HFF-Myc (cell line): ENCODE measurements around the gene GALNT7.
A peak's percentile ranks its signal among the peaks of the same experiment; 100 is the strongest.
"Not testable (repeated sequence)": the region's sequence is repeated elsewhere in the genome, so short reads cannot be mapped to it uniquely, and the experiment has no call there.

Experiments
- DNase-seq: peaks from one replicate; pipeline ENCODE4 v3.0.0-alpha.2; 2011; ENCODE audit warnings: low read depth; ENCODE audit errors: extremely low read depth
- H3K4me3 ChIP-seq: replicated peaks from 2 replicates; pipeline ENCODE4 v1.5.1; 2011; ENCODE audit warnings: low read depth, mild to moderate bottlenecking, control low read depth, low read length
- CTCF ChIP-seq: IDR thresholded peaks from 2 replicates; pipeline ENCODE4 v1.5.1; 2012; ENCODE audit warnings: mild to moderate bottlenecking, low read depth, low read length, control low read depth; ENCODE audit errors: missing control alignments

The GALNT7 gene, protein sequence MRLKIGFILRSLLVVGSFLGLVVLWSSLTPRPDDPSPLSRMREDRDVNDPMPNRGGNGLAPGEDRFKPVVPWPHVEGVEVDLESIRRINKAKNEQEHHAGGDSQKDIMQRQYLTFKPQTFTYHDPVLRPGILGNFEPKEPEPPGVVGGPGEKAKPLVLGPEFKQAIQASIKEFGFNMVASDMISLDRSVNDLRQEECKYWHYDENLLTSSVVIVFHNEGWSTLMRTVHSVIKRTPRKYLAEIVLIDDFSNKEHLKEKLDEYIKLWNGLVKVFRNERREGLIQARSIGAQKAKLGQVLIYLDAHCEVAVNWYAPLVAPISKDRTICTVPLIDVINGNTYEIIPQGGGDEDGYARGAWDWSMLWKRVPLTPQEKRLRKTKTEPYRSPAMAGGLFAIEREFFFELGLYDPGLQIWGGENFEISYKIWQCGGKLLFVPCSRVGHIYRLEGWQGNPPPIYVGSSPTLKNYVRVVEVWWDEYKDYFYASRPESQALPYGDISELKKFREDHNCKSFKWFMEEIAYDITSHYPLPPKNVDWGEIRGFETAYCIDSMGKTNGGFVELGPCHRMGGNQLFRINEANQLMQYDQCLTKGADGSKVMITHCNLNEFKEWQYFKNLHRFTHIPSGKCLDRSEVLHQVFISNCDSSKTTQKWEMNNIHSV

DNA sequence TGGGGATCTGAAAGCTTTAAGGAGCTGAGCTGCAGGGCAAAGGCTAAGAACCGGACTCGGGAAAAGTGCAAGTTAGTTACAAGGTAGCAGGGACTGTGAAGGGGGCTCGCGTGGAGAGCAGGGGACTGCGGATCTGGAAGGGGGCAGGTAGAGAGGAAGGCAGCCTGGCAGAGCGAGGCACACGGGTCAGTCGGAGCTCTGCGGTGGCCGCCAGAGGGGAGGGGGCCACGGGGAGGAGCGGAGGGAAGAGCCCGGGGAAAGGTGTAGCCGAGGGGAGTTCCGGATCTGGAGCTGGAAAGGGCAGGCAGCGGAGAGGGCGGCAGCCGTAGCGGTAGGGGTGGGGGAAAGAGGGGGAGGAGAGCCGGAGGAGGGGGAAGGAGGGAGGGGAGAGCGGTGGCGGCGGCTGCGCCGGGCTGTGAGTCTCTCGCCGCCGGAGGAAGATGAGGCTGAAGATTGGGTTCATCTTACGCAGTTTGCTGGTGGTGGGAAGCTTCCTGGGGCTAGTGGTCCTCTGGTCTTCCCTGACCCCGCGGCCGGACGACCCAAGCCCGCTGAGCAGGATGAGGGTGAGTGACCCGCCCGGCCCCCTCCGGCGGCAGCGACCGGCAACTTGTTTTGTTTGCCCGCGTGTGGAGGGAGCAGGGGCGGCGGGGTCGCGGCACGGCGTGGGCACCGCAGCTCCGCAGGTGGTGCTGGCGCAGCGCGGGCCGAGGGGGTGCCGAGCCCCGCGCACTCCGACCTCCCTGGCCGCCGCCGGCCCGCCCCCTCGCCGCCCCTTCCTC is at the start of gene GALNT7:
TSS of gene GALNT7 (plus strand) at position 416 of the 782 bp plus-strand sequence. CDS start at position 441, 25 bp downstream.
- DNase-seq, result no peak

GRCh38 chr4:173118819-173119218 is 49.8 kb upstream of the GALNT7 start:
- not testable (repeated sequence) for DNase-seq, H3K4me3 ChIP-seq

More for the DNA sequence above, at the start of gene GALNT7:
- H3K4me3 ChIP-seq, result peak within 1 kb of the TSS; percentile 62
- TF ChIP-seq CTCF, result no peak

DNA sequence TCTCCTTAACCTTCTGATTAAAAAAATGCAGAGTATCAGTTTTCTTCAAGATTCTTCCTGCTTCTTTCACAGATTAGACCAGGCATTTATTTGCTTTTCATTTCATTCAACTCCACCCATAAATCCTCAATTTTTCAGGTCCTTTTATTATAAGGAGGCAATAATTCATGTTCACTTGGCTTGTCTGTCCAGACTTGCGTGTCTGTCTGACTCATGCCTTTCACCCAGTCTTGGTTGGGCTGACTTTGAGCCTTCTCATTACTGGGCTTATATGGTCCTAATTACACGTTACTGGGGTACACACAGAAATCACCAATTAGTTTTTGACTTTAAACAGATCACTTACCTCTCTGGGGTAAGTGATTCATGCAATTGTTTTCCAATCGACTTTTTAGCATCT is 48.8 kb upstream of the GALNT7 start:
- DNase-seq, result no peak
- no peak for TF ChIP-seq CTCF
- H3K4me3 ChIP-seq, result no peak overlapping the region

DNA sequence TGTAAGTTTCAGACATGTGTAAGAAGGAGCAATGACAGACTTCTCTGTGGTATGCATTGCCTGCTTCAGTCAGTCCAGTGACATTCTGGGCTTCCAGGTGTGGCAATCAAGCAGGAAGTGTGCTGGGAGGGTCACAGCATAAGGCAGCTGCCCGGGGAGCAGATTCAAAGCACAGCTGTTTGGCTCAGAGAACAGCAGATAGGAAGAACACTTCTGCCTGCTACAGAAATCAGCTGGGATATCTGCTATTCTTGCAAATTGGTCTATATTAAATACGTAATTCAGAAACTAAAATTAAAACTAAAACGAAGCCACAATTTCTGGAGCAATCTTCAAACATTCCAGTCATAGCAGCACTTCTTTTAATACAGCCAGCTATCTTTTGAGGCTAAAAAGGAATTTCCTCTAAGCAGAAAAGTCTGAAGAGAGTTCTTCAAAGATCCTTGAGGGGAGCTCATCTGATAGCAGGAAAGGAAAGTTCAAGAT is 47.5 kb upstream of the GALNT7 start:
- DNase-seq, result no peak
- TF ChIP-seq CTCF, result no peak
- no peak overlapping the region for H3K4me3 ChIP-seq

GRCh38 chr4:173124209-173124865 is 44.3 kb upstream of the GALNT7 start:
- no peak for DNase-seq
- no peak for TF ChIP-seq CTCF
- no peak overlapping the region for H3K4me3 ChIP-seq

DNA sequence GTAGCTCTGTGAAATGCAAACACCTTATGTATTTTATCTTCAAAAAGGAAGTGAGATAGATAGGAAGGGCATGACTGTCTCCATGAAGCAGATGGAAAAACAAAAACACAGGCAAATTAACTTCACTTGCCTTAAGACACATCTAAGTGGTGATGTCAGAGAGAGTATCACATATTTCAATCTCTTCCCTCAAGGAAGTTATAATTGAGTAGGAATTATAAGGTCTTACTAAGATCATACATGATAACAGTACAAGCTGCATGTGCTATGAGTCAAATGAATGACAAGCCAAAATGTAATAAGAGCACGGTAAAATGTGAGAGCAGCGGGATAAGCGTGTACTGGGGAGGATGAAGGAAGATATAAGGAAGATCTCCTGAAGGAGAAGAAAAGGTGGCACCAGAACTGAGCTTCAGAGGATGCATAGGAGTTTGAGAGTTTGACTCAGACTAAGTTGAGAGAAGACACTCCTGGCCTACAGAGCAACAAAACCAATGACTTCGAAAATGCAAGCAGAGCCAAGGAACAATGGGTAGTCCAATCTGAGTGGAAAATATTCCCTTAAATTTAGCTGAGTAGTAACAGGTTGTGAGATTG is 43.3 kb upstream of the GALNT7 start:
- H3K4me3 ChIP-seq, result no peak overlapping the region
- no peak for TF ChIP-seq CTCF
- DNase-seq, result no peak
